ENCODE results near the gene RWDD2A.

RWDD2A gene

DNA sequence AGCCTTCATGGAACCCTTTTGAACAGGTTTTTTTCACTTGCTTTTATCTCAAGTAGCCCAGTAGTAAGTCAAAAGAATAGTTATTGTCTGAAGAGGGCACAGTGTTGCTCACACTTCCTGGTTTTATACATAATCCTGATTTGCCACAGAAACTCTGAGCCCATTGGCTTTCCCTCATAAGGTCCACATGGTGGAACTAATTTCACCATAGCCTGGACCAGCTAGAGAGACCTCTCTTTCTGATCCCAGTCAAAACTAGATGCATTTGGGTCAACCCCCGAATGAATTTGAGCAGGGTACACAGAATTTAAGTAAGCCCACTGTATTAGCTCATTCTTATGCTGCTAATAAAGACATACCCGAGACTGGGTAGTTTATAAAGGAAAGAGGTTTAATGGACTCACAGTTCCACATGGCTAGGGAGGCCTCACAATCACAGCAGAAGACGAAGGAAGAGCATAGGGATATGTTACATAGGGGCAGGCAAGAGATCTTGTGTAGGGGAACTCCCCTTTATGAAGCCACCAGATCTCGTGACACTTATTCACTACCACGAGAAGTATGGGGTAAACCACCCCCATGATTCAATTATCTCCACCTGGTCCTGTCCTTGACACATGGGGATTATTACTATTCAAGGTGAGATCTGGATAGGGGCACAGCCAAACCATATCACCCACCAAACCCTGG is 6.2 kb downstream of the RWDD2A start:
- DNase-seq, result no peak

DNA sequence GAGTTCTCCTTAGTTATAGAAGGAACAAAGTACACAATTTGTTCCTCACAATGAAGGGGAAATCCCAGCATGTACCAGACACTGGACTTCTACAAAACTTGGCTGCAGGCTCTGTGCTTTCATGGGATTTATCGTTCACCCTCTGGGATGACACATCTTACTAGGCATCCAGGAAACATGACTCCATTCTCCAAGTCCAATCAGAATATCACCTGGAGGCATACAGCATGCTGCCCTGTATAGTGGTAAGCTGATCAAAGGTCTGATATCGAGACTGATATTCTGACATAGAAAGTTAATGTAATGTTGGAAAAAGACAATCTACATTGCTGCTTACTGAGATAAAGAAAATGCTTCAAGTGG is 6.7 kb downstream of the RWDD2A start:
- DNase-seq, result no peak

DNA sequence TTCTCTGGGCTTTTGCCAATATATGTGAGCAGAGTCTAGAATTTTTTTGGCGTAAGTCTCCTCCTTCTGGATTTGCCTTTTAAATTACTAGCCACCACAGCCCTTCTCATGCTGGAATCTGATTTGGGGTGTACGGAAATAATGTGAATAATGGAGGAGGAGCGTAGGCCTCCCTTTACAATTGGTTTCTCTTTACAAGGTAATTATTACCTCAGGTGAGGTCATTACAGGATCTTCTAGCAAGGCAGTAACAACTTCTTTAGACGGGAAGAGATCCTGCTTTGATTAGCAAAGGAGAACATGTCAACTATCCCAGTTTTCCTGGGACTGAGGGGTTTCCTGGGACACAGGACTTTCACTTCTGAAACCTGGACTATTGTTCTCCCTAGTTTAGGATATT is 8.9 kb downstream of the RWDD2A start:
- no peak for DNase-seq

DNA sequence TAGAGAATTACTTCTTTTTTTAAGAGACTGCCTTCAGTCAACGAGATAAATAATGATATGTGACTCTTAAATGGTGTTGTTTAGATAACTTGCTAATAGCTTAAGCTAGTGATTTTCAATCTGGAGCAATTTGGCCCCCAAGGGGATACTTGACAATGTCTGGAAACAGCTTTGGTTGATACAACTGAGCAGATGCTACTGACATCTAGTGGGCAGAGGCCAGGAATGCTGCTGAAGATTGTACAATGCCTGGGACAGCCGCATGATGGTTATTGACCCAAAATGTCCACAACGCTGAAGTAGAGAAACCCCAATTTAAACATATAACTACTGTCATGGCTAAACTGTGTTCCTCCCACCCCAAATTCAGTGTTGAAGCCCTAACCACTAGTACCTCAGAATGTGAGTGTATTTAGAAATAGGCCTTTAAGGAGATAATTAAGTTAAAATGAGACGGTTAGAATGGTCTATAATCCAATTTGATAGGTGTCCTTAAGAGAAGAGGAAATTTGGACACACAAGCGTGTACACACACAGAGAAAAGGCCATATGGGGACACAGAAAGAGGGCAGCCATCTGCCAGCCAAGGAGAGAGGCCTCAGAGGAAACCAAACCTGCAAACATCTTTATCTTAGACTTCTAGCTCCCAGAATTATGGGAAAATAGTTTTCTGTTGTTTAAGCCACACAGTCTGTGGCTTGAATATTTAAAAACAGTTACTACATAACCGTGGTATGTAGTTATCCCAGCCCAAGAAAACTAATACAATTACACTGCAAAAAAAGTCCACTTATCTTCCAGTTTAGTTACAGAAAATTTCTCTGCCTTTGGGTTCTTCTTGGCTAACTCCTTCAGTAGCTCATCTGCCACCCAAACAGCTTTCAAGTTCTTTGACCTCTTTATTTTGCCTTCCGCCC is 22.2 kb downstream of the RWDD2A start:
- DNase-seq, result peak; percentile 63

DNA sequence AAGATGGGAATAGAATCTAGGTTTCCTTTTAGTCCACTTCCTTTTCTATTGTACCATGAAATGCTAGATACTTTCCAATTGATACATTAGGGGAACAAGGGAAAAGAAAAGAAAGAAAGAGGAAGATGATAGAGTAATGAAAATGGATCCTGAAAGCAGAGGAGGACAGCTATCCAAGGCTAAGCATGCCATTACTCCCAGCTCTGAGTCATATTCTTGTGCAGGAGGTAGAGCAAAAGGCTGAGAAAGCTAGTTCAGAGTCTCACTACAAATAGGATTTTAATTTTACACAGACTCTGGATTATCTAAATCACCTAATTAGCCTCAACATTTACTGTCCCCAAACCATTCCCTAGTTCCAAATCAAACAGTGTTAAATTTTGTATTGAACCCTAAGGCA is 23.6 kb downstream of the RWDD2A start:
- no peak for DNase-seq

DNA sequence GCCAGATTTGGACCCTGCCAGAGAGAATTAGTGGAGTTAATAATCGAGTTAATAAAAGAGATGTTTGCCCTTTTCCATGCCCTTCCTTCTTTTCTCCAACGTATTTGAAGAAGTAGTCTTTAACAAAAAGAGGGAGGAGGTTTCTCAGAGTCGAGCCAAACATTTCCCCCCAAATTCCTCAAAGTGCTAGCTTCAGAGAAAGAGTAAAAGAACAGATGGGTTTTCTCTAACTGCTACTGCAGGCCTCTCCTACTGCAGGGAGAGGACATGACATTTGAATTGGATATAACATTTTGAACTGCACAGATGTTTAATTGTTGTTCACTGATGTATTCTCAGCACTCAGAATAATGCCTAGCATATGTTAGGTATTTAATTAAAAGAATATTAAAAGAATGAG is 25.5 kb downstream of the RWDD2A start:
- DNase-seq, result no peak

DNA sequence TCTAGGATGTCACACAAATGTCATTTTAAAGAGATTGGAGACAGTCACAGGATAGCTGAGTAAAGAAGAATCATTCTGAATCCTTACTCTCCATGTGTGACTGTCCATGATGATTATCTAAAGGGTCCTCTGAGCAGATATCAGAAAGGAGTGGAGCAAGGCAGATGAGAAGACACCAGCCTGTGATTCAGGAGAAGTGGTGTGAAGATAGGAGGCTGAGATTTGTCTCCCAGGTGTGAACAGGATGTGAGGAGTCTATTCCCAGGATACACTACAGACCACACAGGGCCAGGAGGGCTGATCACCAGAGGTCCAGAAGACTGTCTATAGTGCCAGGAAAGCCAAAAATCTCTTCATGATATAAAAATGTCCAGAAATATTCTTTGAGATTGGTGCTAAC is 27.0 kb downstream of the RWDD2A start:
- no peak for DNase-seq

DNA sequence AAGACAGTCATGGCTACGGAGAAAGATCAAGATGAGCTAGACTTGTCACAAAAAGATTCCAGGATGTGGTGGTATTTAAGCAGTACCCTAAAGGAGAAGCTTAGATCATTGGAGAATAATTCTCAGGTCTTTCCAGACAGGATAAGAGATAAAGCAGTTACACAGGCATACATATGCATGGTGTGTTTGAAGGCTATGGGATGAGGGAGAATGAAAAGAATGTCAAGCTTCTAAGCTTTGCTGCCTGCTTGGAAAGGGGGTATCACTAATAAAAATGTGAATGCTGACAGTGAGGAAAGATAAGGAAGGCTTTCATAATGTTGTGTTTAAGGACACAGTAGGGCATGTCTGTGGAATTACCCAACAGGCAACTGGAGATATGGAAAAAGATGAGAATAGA is 28.1 kb downstream of the RWDD2A start:
- DNase-seq, result no peak

DNA sequence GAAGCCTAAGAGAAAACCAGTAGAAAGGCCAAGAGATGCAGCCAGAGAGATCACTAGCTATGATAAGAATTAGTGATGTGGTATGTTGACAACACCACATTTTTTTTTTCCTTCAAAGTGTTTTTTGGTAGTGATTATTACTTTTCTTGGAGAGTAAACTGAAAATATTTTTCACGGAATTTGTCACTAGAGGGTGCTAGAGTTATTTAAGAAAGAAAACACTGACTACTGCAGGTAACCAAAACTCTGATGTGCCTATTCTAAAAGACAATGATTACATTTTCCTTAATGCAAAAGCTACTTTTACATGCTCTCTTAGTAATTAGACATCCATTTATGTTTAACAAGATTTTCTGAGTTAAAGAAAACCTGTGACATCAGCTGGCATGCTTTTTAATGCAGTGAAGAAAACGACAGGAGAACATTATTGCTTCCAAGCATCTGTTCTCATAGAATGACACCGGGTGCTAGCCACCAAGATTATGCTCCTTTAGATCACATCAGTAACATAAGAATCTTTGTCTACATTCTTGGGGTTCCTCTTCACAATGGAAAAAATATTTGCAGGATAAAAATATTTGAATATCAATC is 28.8 kb downstream of the RWDD2A start:
- DNase-seq, result no peak

DNA sequence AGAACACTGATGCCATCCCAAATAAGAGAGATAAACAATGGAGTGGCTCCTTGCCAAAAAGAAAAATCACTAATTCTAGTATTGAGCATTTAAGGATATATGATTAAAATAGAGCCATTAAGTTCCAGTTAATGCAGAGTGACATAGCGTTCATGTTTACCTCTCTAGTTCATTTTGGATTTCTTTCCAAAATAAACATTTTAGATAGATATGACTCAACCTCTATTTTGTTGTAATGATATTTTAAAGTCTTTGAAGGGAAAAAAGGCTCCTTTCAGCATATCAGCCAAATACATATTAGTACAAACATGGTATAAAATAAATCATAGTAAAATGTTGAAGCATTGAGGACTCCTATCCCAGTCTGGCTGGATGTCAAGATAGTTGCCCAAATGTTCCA is 33.4 kb downstream of the RWDD2A start:
- no peak for DNase-seq

DNA sequence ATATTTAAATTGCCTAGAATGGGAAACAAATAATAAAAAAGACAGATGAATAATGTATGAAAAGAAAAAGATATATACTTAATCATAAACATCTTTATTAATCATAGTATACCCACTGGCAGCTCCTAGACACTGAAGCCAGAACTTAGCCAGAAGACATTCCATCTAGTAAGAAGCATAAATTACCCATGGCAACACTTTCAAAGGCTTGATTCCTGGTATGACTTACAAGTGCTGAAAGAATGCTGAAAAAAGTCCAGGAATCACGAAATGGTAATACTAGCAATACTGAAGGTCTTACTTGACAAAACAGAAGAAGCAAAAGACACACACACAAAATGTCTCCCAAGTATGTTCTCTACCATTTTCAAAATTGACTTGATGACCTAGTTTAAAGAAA is 38.0 kb downstream of the RWDD2A start:
- no peak for DNase-seq

DNA sequence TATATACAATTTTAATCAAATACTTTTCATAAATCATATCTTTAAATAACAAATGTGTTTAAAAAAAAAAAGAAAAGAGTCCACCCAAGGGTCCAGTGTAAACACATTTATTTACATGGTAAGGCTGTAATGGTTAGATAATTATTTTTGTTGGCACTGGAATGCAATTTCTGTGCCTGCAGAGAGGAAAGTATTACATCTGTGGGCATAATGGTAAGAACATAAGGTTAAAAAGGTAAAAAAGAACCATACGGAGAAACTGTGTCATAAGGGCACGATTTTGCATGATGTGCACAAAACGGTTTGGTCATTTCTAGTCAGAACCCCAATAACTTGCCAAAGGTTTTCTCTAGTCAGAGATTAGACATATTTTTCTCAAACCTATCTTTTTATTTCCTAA is 54.3 kb downstream of the RWDD2A start:
- no peak for DNase-seq

All from CD4-positive, alpha-beta T cell treated with Interleukin-17A for 4 hours (primary cell).